ENCODE data around the gene PIP5KL1.

The PIP5KL1 gene

GRCh38 chr9:127873223-127873691 is 57.3 kb downstream of the PIP5KL1 start:
- TF ChIP-seq, protein P1, sequence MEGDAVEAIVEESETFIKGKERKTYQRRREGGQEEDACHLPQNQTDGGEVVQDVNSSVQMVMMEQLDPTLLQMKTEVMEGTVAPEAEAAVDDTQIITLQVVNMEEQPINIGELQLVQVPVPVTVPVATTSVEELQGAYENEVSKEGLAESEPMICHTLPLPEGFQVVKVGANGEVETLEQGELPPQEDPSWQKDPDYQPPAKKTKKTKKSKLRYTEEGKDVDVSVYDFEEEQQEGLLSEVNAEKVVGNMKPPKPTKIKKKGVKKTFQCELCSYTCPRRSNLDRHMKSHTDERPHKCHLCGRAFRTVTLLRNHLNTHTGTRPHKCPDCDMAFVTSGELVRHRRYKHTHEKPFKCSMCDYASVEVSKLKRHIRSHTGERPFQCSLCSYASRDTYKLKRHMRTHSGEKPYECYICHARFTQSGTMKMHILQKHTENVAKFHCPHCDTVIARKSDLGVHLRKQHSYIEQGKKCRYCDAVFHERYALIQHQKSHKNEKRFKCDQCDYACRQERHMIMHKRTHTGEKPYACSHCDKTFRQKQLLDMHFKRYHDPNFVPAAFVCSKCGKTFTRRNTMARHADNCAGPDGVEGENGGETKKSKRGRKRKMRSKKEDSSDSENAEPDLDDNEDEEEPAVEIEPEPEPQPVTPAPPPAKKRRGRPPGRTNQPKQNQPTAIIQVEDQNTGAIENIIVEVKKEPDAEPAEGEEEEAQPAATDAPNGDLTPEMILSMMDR (IDR thresholded peaks at IDR 0.05; ENCODE audit: insufficient read depth, low read depth, low read length, missing control alignments), result no peak
- no peak overlapping the region for H3K4me3 ChIP-seq (ENCODE audit: low read depth, low read length)
- no peak for DNase-seq (ENCODE audit: low read depth)

- no peak overlapping the region for H3K4me3 ChIP-seq (ENCODE audit: low read depth, low read length)
- TF ChIP-seq, protein P1 (IDR thresholded peaks at IDR 0.05; ENCODE audit: insufficient read depth, low read depth, low read length, missing control alignments), result no peak
These were observed 58.0 kb downstream of the PIP5KL1 start for GRCh38 chr9:127872369-127873222.

GRCh38 chr9:127871531-127871930 is 59.0 kb downstream of the PIP5KL1 start:
- no peak for DNase-seq (ENCODE audit: low read depth)
- TF ChIP-seq, protein P1 (IDR thresholded peaks at IDR 0.05; ENCODE audit: insufficient read depth, low read depth, low read length, missing control alignments), result no peak
- no peak overlapping the region for H3K4me3 ChIP-seq (ENCODE audit: low read depth, low read length)

More at GRCh38 chr9:127872369-127873222, 58.0 kb downstream of the PIP5KL1 start:
- DNase-seq (ENCODE audit: low read depth), result no peak

DNA sequence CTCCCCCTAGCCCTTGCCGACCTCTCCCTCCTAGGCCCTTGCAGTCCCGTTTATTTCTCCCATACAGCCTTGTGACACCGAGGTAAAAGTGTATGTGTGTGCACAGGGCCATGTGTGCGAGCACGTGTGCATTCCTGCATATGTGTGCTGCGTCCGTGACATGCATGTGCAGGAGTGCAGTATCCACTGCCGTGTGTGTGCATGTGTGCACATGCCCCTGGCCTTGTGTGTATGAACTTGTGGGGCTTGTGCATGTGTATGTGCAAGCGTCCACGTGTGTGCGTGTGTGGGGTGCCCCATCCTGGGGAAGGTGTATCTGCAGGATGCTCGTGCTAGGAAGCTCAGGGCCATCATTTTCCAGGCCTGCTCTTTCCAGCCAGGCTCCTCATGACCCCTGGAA is 59.7 kb downstream of the PIP5KL1 start:
- no peak for DNase-seq (ENCODE audit: low read depth)
- no peak overlapping the region for H3K4me3 ChIP-seq (ENCODE audit: low read depth, low read length)
- TF ChIP-seq, protein P1 (IDR thresholded peaks at IDR 0.05; ENCODE audit: insufficient read depth, low read depth, low read length, missing control alignments), result no peak
